HTR-8/SVneo (cell line): ENCODE results near the gene CDC45.
A peak's percentile ranks its signal among the peaks of the same experiment; 100 is the strongest.

ENCODE experiments used
- DNase-seq: peaks from one replicate; pipeline ENCODE4 v3.0.0; 2011; ENCODE audit warnings: low spot score, mixed read lengths; ENCODE audit not compliant: insufficient read length
- FAIRE-seq: peaks from 2 replicates; lab custom pipeline; 2011; peaks lifted over from hg19 to GRCh38; lab: Jason Lieb, UNC

CDC45 gene

DNA sequence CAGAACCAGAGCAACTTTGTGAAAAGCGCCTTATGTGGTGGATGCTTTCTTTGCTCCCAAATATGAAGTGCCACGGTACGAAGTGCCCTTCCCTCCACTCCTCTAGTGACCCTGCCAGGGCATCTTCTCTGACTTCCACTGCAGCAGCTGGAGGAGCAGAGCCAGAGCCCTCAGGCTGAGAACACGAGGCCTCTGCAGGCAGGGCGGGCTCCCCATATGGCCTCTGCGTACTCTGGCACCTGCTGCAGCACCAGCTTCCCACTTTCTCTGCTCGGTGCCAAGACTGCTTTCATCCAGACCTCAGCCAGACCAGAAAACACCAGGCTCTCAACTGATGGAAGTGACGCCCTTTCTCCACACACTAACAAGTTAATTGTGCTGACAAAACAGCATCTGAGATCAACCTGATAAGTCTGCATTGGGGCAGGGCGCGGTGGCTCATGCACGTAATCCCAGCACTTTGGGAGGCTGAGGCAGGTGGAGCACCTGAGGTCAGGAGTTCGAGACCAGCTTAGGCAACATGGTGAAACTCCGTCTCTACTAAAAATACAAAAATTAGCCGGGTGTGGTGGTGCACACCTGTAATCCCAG, 13.5 kb upstream of the CDC45 start:
- DNase-seq (no peak), FAIRE-seq (no peak)

DNA sequence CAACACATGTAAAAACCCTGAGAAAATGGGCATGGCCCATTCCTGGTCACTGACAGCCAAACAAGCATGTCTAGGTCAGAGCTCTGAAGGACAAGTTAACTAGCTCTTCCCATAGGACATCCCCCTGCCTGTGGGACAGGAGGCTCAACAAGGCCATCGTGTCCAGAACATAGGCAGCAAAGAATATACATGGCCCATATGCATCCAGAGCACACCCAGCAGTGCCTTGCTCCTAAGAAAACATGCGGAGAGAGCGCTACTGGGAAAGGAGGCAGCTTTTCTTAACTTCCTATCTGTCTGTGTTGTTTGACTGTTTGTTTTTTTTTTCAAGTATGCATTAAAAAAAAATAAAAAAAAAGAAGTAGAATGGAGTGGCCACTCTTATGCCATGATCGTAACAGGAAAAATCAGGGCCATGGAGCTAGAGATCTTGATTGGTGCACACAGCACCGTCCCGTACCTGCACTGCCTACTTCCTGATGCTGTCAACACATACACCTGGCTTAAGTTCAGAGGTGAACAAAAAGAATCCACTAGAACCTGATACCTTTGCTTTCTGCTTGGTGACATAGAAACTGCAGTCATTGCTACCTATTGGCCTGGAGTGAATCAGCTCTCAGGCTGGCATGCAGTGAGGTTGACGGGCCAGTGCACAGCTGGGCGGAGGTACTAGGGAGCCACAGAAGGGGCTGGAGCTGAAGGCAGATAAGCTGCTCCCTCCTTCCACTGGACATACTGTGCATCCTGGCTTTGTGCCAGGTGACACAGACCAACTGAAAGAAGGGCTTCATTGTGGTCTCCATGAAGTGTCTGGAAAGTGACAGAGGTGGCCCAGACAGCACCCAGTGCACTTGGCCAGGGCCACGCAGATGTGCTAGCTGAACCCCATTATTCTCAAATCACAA, 12.6 kb upstream of the CDC45 start:
- no peak for DNase-seq
- no peak for FAIRE-seq

- FAIRE-seq (no peak), DNase-seq (no peak)
These were observed 11.8 kb upstream of the CDC45 start for GRCh38 chr22:19467912-19468311.

DNA sequence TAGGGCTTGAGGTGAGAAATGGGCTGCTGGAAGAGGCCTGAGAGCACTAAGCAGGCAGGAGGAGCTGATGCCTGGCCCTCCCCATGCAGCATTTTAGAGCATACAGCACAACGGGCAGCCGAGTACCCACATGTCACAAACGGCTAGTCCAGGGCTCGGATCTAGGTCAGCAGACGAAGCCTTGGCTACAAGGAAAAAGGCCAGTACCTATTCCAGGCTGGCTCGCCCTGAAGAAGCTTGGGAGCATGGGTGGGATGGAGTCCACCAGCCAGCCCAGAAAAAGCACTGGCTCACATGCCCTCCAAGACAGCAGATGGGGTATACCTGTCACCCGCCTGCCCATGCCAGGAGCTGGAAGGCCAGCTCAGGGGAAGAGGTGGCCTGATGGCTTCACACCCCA, 10.3 kb upstream of the CDC45 start:
- no peak for DNase-seq
- no peak for FAIRE-seq

DNA sequence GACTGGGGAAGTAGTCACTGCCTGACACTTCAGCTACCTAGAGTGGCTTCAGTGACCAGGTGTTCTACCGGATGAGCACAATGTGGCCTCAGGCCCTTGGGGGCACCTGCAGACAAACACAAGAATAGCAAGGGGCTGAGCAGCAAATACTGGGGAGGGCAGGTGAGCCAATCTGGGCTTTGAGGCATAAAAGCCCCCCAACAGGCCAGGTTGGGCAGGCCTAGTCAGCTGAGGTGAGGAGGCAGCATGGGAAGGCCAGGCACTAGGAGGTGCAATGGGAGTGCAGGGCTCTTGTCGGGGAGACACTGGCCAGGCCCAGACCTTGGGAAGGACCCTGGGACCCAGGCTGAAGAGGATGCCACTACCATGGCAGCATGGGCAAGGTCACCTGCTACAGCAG, 9.7 kb upstream of the CDC45 start:
- DNase-seq (no peak), FAIRE-seq (no peak)

- DNase-seq (no peak), FAIRE-seq (no peak)
These were observed 8.1 kb upstream of the CDC45 start for GRCh38 chr22:19471572-19471971.

- FAIRE-seq: no peak
These were observed 7.5 kb upstream of the CDC45 start for GRCh38 chr22:19472233-19472632.

DNA sequence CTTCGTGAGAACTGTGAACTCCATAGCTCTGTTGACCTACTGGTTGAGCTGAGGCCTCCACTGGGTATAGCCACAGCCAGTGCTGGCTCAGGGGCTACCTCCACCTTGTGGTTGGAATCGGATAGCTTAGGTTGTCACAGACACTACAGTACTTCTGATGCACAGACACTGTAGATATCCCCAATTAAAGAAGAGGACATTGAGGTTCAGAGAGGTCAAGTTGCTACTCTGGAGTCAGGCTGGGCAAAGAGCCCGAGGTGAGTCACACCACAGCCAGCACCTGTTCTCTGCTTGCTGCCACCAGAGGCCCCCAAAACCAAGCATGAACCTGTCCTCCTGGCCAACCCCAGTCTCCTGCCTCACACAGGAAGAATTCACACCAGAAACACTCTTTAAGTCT, 6.1 kb upstream of the CDC45 start:
- DNase-seq (no peak), FAIRE-seq (no peak)

More at GRCh38 chr22:19472233-19472632, 7.5 kb upstream of the CDC45 start:
- no peak for DNase-seq

GRCh38 chr22:19476023-19476422, 3.7 kb upstream of the CDC45 start:
- no peak for DNase-seq
- FAIRE-seq: no peak

DNA sequence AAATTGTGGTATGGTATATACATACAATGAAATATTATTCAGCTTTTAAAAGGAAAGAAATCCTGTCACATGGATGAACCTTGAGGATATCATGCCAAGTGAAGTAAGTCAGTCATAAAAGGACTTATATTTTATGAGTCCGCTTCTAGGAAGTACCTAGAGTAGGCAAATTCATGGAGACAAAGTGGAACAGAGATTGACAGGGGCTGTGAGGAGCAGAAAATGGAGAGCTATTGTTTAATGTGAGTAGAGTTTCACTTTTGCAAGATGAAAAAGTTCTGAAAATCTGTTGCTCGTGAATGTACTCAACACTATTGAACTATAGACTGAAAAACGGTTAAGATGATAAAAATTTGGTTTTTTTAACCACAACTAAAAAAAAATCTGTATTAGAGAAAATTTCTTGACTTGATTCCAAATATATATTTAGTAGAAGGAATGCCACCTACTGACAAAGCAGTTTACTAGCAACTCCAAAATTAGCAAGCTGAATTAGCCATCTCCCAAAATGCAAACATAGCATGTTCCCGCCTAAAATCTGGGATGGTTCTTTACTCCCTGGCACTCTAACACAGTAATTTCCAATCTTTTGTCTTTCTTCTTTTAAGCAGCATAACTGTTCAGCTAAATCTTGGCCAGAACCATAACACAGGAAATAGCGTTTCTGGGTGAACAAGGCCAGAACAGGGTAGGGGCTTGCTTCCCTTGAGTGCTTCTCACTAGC, 2.2 kb upstream of the CDC45 start:
- DNase-seq (no peak), FAIRE-seq (no peak)

GRCh38 chr22:19478045-19478900, 1.4 kb upstream of the CDC45 start:
- DNase-seq (no peak), FAIRE-seq (no peak)

- DNase-seq: peak; percentile 72
- no peak for FAIRE-seq
These were observed 792 bp upstream of the CDC45 start, which contains the start of gene UFD1 for GRCh38 chr22:19478901-19479354. TSS of gene UFD1 (minus strand) at chr22:19479193. CDS start at chr22:19479085, 108 bp downstream.

DNA sequence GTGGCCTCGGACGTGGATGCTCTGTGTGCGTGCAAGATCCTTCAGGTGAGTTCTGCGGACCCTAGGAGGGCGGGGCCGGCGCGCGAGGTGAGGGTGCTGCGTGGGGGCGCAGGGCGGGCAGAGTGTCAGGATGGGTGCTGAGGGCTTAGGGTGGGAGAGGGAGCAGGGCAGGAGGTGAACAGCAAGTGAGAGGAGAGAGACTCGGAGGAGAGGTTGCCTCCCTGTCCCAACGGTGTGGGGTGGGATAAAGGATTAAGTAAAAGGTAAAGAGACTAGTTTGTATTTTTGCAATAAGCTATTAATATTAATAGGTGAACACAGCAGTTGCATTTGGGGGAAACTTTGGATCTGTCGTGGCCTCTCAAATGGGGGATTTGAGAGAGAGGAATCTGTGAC, 451 bp downstream of the CDC45 start:
- FAIRE-seq (no peak), DNase-seq (no peak)

- FAIRE-seq (no peak), DNase-seq (no peak)
These were observed 1.1 kb downstream of the CDC45 start for GRCh38 chr22:19480789-19481188.

- DNase-seq: no peak
- no peak for FAIRE-seq
These were observed 2.6 kb downstream of the CDC45 start for GRCh38 chr22:19482297-19482696.

- DNase-seq: no peak
- no peak for FAIRE-seq
These were observed 3.9 kb downstream of the CDC45 start for GRCh38 chr22:19483481-19484244.

DNA sequence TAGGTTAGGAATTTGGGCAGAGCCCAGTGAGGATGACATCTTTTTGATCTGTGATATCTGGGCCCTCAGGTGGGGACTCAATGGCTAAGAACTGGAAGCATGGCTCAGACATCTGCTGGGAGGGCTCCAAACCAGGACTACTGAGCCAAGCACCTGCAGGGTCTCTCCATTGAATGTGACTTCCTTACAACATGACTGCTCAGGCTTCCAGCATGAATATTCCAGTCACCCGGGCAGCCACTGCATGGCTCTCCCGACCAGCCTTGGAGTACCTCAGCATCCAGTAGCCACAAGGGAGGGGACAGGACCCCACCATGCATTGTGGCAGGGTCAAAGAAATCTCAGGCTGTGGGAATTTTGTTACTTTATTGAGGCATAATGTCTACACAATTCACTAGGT, 8.6 kb downstream of the CDC45 start:
- FAIRE-seq: no peak
- DNase-seq: no peak

DNA sequence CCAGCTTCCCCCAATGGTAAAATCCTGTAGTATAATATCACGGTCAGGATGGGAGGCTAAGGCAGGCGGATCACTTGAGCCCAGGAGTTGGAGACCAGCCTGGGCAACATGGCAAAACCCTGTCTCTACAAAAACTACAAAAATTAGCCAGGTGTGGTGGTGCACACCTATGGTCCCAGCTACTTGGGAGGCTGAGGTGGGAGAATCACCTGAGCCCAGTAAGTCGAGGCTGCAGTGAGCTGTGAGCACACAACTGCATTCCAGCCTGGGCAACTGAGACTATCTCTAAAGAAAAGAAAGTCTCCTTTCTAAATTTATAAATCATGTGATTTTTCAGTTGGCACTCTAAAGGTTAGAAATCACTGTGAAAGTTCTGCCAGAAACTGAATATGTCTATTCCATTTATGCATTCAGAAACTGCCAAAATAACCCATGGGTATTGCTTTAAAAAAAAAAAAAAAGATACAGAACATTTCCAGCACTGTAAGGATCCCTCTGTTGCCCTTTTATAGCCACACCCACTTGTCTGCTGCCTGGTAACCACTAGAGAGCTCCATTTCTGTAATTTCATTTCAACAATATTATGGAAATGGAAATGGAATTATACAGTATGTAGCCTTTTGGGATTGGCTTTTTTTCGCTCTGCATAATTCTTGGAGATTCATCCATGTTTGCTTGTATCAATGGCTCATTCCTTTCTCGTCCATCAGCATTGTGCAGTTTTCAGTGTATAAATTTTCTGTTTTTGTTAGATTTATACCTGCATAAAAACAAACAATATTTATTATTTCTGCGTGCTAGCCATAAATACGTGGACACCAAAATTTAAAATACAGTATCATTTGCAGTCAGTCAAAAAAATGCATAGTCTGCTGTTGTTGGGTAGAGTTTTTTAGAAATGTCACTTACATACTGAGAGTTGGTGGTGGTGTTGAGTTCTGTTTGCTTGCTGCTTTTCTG, 9.4 kb downstream of the CDC45 start:
- DNase-seq: no peak
- FAIRE-seq: no peak
